ENCODE results near the gene FAR2. TPM values are rescaled to one million over a fixed set of nuclear protein-coding genes. Genes with fewer than 3 reads are reported as not detected.
"Not testable (repeated sequence)": the region's sequence is repeated elsewhere in the genome, so short reads cannot be mapped to it uniquely, and the experiment has no call there.

Gene FAR2
- total RNA-seq, 2 experiments from 2014 or later: 7.1 to 9.6 TPM

DNA sequence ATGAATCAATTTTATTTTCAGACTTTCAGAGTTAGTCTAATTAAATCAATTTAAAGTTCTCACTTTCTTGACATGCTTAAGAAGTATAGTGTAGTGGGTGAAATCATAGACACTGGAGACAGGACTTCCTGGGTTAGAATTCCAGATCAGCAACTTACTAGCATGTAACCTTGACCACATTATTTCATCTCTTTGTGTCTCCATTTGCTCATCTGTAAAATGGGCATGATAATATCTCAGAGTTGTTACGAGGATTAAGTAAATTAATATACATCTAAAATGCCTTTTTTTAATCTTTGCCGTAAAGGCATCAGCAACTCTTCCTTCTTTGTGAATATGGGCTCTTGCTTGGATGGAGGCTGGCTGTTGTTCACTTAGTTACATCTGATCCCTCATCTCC is 233.2 kb downstream of the FAR2 start:
- POLR2A ChIA-PET: no interaction called here
- CTCF ChIA-PET: no interaction called here

DNA sequence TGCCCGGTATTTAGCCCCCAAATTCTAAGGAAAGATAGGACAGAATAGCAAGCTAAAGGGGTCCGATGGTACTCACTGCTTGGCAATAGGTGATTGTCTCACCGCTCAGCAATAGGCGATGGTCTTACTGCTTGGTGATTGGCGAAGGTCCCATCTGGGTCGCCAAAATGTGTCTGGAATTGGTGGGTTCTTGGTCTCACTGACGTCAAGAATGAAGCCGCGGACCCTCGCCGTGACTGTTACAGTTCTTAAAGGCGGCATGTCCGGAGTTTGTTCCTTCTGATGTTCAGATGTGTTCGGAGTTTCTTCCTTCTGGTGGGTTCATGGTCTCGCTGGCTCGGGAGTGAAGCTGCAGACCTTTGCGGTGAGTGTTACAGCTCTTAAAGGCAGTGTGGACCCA is 236.1 kb downstream of the FAR2 start:
- CTCF ChIA-PET, POLR2A ChIA-PET: not testable (repeated sequence)

Other genes starting within 250 kb of the FAR2 start
- 100 to 1,000 TPM; 132 to 137 TPM for gene ERGIC2, start 231.9 kb downstream of the FAR2 start, total RNA-seq

Data from activated CD8-positive, alpha-beta memory T cell treated with anti-CD3 and anti-CD28 coated beads for 36 hours (primary cell).